ENCODE measurements around the gene TNRC18.

- TF ChIP-seq, protein P1, sequence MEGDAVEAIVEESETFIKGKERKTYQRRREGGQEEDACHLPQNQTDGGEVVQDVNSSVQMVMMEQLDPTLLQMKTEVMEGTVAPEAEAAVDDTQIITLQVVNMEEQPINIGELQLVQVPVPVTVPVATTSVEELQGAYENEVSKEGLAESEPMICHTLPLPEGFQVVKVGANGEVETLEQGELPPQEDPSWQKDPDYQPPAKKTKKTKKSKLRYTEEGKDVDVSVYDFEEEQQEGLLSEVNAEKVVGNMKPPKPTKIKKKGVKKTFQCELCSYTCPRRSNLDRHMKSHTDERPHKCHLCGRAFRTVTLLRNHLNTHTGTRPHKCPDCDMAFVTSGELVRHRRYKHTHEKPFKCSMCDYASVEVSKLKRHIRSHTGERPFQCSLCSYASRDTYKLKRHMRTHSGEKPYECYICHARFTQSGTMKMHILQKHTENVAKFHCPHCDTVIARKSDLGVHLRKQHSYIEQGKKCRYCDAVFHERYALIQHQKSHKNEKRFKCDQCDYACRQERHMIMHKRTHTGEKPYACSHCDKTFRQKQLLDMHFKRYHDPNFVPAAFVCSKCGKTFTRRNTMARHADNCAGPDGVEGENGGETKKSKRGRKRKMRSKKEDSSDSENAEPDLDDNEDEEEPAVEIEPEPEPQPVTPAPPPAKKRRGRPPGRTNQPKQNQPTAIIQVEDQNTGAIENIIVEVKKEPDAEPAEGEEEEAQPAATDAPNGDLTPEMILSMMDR (conservative IDR thresholded peaks at IDR 0.05; ENCODE audit: low read length), result no peak
- no peak for TF ChIP-seq EZH2phosphoT487 (IDR thresholded peaks at IDR 0.05; ENCODE audit: borderline replicate concordance)
These were observed 81.0 kb downstream of the TNRC18 start for GRCh38 chr7:5342631-5343030.
